Measurements from ENCODE around the gene THOC6. TPM values are rescaled to one million over a fixed set of nuclear protein-coding genes. Genes with fewer than 3 reads are reported as not detected.
A peak's percentile ranks its signal among the peaks of the same experiment; 100 is the strongest.

THOC6 gene
- total and polyA plus RNA-seq, 9 of the 15 experiments (the other 6 are each of a cell fraction or from before 2014, with no cell fraction given): 2.5 to 65.4 (median 42.3) TPM

GRCh38 chr16:3015865-3016521 is 7.8 kb upstream of the THOC6 start (continued):
- no peak for TF ChIP-seq KLF6 (CRISPR knock-in tag; IDR thresholded peaks at IDR 0.05; ENCODE audit: borderline replicate concordance)
- TF ChIP-seq ZC3H11A (IDR thresholded peaks at IDR 0.05; ENCODE audit: low read depth, low read length): no peak
- TF ChIP-seq MEF2D (tag; conservative IDR thresholded peaks at IDR 0.05; ENCODE audit: low read depth): no peak
- no peak; the same call in 1 of the 2 replicates for TF ChIP-seq MAFK (IDR thresholded peaks at IDR 0.05; ENCODE audit: low read length)
- no peak for TF ChIP-seq HDAC3 (IDR thresholded peaks at IDR 0.05; ENCODE audit: borderline replicate concordance, partially characterized antibody)
- TF ChIP-seq ZBTB17 (CRISPR knock-in tag; IDR thresholded peaks at IDR 0.05): no peak
- no peak for TF ChIP-seq AFF1 (IDR thresholded peaks at IDR 0.05; ENCODE audit: low read depth in 1 of 2, partially characterized antibody in 2 of 2)
- no peak for TF ChIP-seq ZNF561 (CRISPR knock-in tag; conservative IDR thresholded peaks at IDR 0.05)
- TF ChIP-seq SMC3 (conservative IDR thresholded peaks at IDR 0.05; ENCODE audit: insufficient read depth, low read depth, low read length): no peak
- TF ChIP-seq C11orf30 (IDR thresholded peaks at IDR 0.05; ENCODE audit: low read depth): 0 out of 2 replicates have a peak, but pooled peaks have one; percentile 17
- TF ChIP-seq ELF2 (CRISPR knock-in tag; IDR thresholded peaks at IDR 0.05): no peak
- no peak for TF ChIP-seq HMGN3 (IDR thresholded peaks at IDR 0.05; ENCODE audit: borderline replicate concordance, extremely low read depth, insufficient read length, low read depth, low read length)
- TF ChIP-seq ETS2 (tag; IDR thresholded peaks at IDR 0.05; ENCODE audit: borderline replicate concordance, poor library complexity, severe bottlenecking): no peak
- TF ChIP-seq NCOA4 (IDR thresholded peaks at IDR 0.05; ENCODE audit: partially characterized antibody): no peak
- no peak for TF ChIP-seq E2F8 (IDR thresholded peaks at IDR 0.05; ENCODE audit: low read depth, partially characterized antibody)
- TF ChIP-seq RBM39 (optimal IDR thresholded peaks at IDR 0.05; ENCODE audit: low read depth, low read length): no peak
- TF ChIP-seq MAZ (CRISPR knock-in tag; conservative IDR thresholded peaks at IDR 0.05 in 1 of 2, IDR thresholded peaks at IDR 0.05 in 1 of 2): no peak
- TF ChIP-seq THAP7 (CRISPR knock-in tag; IDR thresholded peaks at IDR 0.05): no peak
- no peak for TF ChIP-seq CHCHD3 (CRISPR knock-in tag; IDR thresholded peaks at IDR 0.05)
- TF ChIP-seq LCOR (CRISPR knock-in tag; IDR thresholded peaks at IDR 0.05): no peak
- TF ChIP-seq ZBTB8A (IDR thresholded peaks at IDR 0.05; ENCODE audit: partially characterized antibody): no peak
- TF ChIP-seq FUS (optimal IDR thresholded peaks at IDR 0.05; ENCODE audit: low read depth, low read length): no peak

Measured in K562 (cell line).